NCI-H187 (cell line): ENCODE measurements around the gene TRIOBP.

Experiments used
- DNase-seq, 2 experiments: peaks; one replicate each; lab custom pipeline; 2025; lab: John Stamatoyannopoulos, UW

Gene TRIOBP

DNA sequence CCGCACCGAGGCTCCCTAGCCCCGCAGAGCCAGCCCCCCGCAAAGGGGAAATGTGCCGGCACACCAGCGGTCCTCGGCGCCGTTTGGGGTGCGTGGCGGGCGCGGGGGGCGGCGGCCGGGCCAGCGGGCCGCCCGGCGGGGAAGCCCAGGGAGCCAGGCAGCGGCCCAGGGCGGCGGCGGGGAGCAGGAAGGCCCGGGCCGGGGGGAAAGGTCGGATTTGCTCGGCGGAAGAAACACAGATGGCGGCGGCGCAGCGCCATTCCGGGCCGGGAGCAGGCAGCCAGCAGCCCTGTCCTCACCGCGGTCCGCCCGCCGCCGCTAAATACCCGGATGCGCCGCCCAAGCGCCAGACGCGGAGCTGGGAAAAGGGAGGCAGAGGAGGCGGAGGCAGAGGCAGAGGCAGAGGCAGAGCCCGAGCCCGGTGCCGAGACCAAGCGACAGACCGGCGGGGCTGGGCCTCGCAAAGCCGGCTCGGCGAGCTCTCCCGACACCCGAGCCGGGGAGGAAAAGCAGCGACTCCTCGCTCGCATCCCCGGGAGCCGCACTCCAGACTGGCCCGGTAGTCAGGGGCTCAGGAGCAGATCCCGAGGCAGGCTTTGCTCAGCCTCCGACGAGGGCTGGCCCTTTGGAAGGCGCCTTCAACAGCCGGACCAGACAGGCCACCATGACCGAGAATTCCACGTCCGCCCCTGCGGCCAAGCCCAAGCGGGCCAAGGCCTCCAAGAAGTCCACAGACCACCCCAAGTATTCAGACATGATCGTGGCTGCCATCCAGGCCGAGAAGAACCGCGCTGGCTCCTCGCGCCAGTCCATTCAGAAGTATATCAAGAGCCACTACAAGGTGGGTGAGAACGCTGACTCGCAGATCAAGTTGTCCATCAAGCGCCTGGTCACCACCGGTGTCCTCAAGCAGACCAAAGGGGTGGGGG lies 108.3 kb downstream of the TRIOBP start:
- peak; percentile 40 to 67 for DNase-seq

DNA sequence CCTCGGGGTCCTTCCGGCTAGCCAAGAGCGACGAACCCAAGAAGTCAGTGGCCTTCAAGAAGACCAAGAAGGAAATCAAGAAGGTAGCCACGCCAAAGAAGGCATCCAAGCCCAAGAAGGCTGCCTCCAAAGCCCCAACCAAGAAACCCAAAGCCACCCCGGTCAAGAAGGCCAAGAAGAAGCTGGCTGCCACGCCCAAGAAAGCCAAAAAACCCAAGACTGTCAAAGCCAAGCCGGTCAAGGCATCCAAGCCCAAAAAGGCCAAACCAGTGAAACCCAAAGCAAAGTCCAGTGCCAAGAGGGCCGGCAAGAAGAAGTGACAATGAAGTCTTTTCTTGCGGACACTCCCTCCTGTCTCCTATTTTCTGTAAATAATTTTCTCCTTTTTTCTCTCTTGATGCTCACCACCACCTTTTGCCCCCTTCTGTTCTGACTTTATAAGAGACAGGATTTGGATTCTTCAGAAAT lies 109.0 kb downstream of the TRIOBP start:
- no peak for DNase-seq

DNA sequence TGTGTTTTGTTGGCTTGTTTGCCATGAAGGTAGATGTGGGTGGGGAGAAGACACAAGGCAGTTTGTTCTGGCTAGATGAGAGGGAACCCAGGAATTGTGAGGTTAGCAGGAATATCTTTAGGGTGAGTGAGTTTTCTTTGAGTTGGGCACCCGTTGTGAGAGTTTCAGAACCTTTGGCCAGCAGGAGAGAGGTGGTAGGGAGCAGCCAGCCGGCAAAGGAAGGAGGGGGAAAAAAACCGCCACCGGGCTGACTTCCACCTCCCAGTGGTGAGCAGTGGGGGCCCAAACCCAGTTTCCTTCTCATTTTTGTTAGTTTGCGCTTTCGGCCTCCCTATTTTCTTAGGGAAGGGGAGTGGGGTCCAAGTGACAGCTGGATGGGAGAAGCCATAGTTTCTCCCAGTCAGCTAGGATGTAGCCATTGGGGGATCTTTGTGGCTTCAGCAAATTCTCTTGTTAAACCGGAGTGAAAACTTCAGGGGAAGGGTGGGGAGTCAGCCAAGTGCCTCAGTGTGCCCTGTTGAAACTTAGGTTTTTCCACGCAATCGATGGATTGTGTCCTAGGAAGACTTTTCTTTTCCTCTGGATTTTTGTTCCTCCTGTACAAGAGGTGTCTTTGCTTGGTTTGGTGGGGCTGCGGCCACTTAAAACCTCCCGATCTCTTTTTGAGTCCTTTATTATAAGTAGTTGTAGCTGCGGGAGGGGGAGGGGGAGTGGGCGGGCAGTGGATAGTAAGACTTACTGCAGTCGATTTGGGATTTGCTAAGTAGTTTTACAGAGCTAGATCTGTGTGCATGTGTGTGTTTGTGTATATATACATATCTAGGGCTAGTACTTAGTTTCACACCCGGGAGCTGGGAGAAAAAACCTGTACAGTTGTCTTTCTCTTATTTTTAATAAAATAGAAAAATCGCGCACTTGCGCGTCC lies 109.8 kb downstream of the TRIOBP start:
- no peak for DNase-seq

DNA sequence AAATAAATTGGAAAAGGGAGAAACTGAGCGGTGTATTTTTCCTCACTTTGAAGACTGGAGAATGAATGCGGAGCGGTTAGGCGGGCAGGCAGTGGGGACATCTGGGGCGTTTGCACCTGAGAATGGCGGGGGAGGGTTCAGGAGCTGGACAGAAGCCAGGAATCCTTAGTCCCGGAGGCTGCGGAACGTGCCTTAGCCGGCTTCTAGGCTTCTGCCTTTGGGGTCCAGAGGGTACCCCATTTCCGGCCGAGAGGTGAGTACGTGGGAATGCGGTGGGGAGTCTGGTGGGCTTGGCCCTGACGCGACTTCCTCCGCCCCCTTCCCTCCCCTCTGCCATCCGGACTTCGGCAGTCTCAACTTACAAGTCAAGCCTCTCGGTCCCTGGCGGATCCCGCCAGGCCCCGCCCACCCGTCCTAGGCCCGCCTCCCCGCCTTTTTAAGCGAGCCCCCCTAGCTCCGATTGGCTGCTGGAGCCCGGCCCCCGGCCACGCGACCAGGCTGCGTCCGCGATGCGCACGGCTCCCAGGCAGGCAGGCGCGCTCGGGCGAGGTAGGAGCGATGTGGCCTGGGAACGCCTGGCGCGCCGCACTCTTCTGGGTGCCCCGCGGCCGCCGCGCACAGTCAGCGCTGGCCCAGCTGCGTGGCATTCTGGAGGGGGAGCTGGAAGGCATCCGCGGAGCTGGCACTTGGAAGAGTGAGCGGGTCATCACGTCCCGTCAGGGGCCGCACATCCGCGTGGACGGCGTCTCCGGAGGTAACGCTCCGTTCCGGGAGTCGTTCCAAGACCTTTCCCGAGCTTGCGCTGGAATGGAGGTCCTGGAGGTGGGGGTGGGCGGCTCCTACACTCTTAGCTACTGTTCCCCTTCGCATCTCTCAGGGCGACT lies 110.8 kb downstream of the TRIOBP start, which contains the start of gene GCAT:
Gene GCAT, plus strand, starts transcription at position 525 of the 884 bp plus-strand sequence. Its CDS starts 34 bp downstream, at position 559.
- DNase-seq: peak; percentile 80 to 90

DNA sequence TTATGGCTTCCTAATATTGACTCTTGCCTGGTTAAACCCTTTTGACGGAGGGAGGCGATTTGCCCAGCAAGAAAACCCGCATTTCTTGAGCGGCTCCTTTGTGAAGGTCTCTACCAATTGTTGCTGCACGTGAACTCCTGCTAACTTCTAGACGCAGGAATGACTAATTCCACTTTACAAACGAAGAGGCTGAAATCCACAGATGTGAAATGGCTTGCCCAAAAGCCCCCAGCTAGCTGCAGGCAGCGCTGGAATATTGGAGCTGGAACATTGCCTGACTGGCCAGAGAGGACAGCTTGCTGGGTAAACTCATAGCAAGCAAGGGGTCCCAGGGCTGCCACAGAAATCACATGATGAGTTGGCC lies 111.4 kb downstream of the TRIOBP start:
- DNase-seq: no peak

DNA sequence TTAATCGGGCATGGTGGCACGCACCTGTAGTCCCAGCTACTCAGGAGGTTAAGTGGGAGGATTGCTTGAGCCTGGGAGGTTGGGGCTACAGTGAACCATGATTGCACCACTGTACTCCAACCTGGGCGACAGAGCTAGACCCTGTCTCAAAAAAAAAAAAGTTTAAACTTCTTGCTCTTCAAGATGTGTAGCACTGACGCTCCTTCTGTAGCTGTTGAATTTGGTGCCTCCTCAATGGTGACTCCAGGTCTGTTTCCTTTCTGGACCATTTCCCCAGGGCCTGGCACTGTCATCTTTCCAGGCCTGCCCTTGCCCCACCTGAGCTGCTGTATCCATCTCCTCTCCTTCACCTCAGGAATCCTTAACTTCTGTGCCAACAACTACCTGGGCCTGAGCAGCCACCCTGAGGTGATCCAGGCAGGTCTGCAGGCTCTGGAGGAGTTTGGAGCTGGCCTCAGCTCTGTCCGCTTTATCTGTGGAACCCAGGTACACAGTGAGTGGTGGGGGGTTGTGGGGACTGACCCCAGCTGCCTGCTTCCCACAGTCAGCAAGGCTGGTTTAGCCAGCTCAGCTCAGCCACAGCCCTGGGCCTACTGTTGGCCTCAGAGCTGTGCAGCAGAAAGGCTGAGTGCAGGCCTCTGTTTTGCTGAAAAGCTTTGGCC lies 113.0 kb downstream of the TRIOBP start:
- no peak for DNase-seq

DNA sequence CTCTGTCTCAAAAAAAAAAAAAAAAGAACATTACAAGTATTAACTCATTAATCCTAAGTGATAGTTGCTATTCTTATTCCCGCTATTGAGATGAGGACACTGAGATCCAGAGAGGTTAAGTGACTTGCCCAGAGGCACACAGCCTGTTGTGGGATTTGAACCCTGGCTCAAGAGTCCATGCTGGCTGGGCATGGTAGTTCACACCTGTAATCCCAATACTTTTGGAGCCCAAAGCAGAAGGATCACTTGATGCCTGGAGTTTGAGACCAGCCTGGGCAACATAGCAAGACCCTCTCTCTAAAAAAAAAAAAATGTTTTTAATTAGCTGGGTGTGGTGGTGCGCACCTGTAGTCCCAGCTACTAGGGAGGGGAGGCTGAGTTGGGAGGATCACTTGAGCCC lies 115.0 kb downstream of the TRIOBP start:
- DNase-seq: no peak

DNA sequence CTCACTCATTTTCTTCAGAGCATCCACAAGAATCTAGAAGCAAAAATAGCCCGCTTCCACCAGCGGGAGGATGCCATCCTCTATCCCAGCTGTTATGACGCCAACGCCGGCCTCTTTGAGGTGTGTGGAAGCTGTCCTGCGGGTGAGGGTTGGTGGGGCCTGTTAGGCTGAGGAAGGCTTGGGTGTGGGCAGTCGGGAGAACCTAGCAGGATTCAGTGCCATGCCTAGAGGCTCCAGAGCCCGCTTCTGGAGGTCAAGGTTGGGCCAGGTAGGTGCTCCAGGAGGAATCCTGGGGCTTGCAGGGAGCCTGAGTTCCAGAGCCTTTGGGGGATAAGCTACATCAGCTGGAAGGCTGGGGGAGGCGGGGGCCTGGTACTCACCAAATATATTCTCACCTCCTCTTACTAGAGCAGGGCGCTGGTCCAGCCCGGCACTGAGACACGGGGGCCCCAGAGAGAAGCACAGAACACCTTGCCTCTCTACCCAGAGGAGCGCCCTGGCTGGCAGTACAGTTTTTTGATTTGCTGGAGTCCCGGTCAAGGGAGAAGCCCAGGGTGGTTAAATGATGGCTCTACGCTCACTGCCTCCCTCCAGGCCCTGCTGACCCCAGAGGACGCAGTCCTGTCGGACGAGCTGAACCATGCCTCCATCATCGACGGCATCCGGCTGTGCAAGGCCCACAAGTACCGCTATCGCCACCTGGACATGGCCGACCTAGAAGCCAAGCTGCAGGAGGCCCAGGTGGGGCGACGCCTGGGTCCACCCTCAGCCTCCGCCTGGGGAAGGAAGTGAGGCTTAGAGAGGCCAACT lies 116.2 kb downstream of the TRIOBP start:
- DNase-seq: no peak

DNA sequence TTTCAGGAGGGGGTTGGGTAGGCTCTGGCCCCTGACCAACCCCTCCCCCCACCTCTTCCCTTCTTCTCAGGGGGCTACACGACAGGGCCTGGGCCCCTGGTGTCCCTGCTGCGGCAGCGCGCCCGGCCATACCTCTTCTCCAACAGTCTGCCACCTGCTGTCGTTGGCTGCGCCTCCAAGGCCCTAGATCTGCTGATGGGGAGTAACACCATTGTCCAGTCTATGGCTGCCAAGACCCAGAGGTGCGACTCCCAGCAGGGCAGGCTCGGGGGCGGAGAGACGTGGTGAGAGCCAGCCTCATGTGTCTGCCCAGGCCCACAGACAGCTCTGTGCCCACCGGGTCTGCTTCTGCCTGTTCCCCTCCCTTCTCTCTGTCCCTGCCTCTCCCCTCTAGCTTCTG lies 118.7 kb downstream of the TRIOBP start:
- DNase-seq: no peak

DNA sequence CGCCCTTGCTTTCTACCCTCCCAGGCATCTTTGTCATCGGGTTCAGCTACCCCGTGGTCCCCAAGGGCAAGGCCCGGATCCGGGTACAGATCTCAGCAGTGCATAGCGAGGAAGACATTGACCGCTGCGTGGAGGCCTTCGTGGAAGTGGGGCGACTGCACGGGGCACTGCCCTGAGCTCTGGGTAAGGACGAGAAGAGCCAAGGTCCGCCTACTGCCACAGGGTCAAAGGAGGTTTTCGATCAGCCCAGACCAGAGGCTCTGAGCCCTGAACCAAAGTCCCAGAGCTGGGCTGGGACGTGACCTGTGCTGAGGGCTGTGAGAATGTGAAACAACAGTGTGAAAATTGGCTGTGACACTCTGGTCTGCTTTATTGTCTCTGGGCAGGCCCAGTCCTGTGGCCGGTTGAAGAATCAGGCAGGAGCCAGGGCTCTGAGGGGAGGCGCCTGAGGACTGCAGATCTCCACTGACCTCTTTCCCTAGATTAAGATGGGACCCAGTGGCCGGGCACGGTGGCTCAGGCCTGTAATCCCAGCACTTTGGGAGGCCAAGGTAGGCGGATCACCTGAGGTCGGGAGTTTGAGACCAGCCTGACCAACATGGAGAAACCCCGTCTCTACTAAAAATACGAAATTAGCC lies 119.8 kb downstream of the TRIOBP start:
- DNase-seq: no peak

DNA sequence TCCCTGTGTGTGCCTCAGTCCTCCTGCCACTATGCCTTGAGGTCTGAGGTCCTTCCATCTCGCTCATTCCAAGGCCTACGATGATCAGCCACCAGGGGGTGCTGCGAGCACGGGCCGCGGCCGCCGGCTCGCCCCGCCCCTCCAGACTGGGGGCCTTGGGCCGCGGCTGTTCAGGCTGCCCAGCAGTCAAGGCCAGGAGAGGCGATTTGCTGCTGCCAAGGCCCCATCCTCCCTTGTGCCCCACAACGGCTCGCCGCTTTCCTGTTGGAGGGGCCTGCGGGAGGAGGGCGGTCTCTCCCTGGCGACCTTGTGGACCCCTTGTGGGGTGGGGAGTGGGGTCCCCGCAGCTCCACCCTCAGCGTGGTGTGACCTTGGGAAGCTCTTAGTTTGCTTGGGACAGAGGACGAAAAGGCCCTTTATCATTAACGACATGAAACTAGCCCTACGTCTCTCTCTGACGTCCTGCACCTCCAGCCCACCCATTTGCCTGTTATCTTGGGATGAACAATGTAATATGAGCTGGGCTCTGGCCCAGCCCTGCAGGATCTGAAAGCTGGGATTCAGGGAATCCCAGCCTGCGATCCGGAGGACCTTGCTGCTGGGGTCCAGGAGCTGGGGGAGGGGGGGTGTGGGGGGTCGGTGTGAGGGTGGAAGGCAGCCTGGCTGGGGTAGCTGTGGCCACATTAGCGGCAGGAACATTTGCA lies 121.0 kb downstream of the TRIOBP start:
- DNase-seq: peak in 1 of 2 experiments; percentile 51

DNA sequence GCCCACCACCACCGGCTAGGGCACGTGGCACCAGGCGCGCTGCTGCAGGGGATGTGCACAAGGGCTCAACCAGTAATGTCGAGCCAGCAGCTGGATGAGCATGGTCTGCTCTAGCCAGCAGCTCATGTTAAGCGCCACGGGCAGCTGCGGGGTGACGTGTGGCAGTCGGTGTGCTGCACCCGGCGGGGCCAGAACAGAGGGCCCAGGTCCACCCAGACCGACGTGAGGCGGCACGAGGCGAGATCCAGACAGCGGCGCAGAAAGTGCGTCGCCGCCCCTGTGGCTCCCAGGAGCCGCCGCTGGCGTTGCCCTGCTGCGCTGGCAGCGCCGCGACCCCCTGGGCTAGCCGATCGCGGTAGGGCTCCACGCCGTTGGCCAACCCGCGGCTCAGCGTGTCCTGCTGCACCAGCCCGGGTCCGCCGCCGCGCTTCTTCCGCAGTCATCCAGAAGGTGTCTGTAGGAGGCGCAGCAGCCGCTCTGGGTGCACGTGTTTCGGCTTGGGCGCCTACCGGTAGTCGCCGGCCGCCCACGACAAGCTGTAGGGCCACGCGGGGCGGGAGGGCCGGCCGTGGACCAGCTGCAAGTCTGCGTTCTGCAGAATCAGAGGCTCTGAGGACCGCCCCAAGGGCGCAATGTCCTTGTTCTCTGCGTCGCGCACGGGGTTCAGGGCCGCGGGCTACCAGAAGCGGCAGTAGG lies 121.7 kb downstream of the TRIOBP start:
- DNase-seq: no peak

DNA sequence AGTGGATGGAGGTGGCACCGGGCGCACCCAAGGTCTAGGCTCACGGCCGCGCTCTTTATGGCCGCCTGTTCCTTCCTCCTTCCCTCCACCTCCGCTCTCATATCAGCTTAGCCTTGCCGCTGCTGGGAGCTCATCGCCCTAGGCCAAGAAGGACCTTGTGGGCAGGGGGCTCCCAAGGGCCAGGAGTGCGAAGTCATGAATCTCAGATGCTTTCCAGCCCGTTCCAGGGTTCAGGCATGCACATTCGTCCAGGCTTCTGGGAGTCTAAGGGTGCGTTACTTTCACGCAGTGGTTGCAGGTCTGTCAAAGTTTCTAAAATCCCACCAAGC lies 122.2 kb downstream of the TRIOBP start:
- no peak for DNase-seq

DNA sequence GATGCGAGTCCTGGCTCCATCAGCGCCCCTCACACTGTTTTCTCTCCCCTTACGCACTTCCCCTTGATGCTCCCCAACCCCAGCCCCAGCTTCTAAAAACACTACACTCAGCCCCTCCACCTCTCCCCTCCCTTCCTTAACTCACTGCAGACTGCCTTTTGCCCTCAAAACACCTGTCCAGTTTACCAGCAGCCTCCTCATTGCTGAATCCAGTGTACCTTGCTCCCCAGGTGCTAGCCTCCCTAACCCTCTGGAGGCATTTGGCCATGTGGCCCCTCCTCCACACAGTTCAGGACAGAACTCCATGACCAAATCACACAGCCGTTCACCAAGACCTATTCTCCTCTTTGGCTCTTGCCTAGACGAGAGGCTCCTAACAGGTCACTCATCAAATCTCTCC lies 123.5 kb downstream of the TRIOBP start:
- DNase-seq: no peak

DNA sequence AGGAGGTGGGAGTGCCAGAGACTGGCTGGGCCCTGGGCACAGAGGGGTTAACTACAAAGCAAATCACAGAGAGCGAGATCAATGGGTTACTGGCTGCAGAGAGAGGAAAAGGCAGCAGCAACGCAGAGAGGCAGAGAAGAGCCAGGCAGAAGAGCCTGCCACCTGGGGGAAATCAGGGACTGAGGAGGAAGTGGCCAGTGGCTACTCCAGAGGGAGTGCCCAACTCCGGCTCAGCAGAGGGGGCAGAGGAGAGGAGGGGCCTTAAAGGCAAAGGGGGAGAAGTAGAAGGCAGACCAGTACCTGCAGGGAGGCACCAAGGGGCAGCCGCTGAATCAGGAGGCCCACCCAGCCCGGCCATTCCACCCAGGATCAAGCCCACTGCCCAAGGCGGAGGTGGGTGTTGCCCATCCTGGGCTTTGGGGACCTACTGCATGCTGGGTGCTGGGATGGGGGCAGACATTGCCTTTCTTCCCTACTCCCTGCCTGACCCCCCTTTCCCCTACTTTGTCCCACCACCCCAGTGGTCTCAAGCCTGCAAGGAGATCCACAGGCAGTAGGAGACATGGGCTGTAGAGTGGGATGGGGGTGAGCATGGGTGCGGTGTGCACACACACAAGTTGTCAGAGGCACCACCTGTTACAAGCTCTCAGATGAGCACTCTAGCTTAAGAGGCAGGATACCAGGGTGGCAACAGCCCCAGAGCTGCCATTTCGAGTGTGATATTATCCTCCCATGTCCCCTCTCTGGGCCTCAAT lies 125.4 kb downstream of the TRIOBP start:
- DNase-seq: no peak

DNA sequence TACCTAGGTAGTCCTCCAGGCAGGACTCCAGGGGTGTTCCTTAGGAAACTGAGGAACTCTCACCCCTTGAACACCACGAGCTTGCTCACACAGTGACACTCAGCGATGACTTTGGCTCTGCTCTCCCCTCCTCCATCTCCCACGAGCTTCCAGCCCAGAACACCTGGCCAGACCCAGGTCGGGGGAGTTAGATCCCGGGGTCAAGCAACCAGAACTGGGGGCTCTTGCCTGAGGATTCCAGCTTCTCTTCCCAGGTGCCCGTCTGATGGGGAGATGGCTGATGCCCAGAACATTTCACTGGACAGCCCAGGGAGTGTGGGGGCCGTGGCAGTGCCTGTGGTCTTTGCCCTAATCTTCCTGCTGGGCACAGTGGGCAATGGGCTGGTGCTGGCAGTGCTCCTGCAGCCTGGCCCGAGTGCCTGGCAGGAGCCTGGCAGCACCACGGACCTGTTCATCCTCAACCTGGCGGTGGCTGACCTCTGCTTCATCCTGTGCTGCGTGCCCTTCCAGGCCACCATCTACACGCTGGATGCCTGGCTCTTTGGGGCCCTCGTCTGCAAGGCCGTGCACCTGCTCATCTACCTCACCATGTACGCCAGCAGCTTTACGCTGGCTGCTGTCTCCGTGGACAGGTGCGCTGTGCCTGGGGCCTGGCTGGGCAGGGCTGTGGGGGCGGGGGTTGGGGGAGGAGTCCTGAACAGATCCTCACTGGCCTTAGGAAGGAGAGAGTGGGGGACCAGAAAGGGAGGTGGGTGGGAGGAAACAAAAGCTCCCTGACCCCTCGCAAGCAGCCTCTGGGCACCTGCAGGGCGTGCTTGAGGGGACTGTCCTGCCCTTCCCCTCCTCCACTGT lies 126.5 kb downstream of the TRIOBP start, which contains the start of gene GALR3:
Gene GALR3, plus strand, starts transcription at position 249 of the 852 bp plus-strand sequence. Its CDS starts 25 bp downstream, at position 274.
- DNase-seq: no peak
